Testis (tissue), 3 donors: ENCODE measurements around the gene SDSL. TPM values are rescaled to one million over a fixed set of nuclear protein-coding genes. Genes with fewer than 3 reads are reported as not detected.
A peak's percentile ranks its signal among the peaks of the same experiment; 100 is the strongest.

Source experiments
- DNase-seq: peaks from one replicate; pipeline ENCODE4 v3.0.0-alpha.2; 2019
- H3K27ac ChIP-seq, 2 donors: fragments of 200-600 bp; sonication (generic); one replicate each; pipeline ENCODE4 v1.5.1; 2019
- H3K27me3 ChIP-seq: fragments of 200-600 bp; sonication (generic); one replicate; pipeline ENCODE4 v1.5.1; 2019
- H3K36me3 ChIP-seq: fragments of 200-600 bp; sonication (generic); one replicate; pipeline ENCODE4 v1.5.1; 2017; ENCODE audit warnings: low read depth; ENCODE audit errors: missing control alignments
- H3K4me1 ChIP-seq: fragments of 200-600 bp; sonication (generic); one replicate; pipeline ENCODE4 v1.5.1; 2019
- H3K4me3 ChIP-seq, 2 donors: fragments of 200-600 bp; sonication (generic); one replicate each; pipeline ENCODE4 v1.5.1; 2017 to 2019
- H3K9me3 ChIP-seq: fragments of 200-600 bp; sonication (generic); one replicate; pipeline ENCODE4 v1.5.1; 2017
- POLR2A ChIP-seq: fragments of 450-650 bp; IDR thresholded peaks from one replicate; pipeline ENCODE4 v1.6.1; 2017; ENCODE audit warnings: antibody characterized with exemption, mild to moderate bottlenecking, moderate library complexity
- WGBS, 2 donors: methylation state at CpG; one replicate each; pipeline ENCODE4 v1.1.5; 2018; 5-methylcytosine and 5-hydroxymethylcytosine counted together
- intact Hi-C: fragments of 100-400 bp; cut with DNase I; formaldehyde crosslinking; loops from one replicate; pipeline ENCODE4 v1.15.1; 2023; ENCODE audit warnings: low total_unique reads
- polyA plus RNA-seq: library from polyadenylated mRNA; stranded (reverse); fragments of 350-450 nt; fragmentation: Illumina TruSeq; extraction: RNeasy Lipid Tissue Mini Kit (QIAGEN cat#74804); gene quantifications from one replicate; pipeline ENCODE4 v1.2.3, GENCODE V29; 2014; ENCODE audit warnings: low read depth, low replicate concordance; ENCODE audit not compliant: insufficient read depth
- total RNA-seq, 2 donors: library from RNA; depleted of rRNA; stranded (reverse); fragments of >200 nt; gene quantifications; one replicate each; pipeline ENCODE4 v1.2.3, GENCODE V29; 2016
- TF ChIP-seq, protein P1 (sequence below), 3 experiments: fragments of 450-650 bp in 2 of 3; fragments of 200-600 bp in 1 of 3; sonication (generic) in 1 of 3; IDR thresholded peaks; one replicate each; pipeline ENCODE4 v1.5.1; 2016 to 2019; ENCODE audit warnings: antibody characterized with exemption in 3 of 3, mild to moderate bottlenecking in 2 of 3, moderate library complexity in 1 of 3

SDSL gene
- total and polyA plus RNA-seq, 3 donors from 2014 or later: 15.9 to 25.2 (median 16.3) TPM

DNA sequence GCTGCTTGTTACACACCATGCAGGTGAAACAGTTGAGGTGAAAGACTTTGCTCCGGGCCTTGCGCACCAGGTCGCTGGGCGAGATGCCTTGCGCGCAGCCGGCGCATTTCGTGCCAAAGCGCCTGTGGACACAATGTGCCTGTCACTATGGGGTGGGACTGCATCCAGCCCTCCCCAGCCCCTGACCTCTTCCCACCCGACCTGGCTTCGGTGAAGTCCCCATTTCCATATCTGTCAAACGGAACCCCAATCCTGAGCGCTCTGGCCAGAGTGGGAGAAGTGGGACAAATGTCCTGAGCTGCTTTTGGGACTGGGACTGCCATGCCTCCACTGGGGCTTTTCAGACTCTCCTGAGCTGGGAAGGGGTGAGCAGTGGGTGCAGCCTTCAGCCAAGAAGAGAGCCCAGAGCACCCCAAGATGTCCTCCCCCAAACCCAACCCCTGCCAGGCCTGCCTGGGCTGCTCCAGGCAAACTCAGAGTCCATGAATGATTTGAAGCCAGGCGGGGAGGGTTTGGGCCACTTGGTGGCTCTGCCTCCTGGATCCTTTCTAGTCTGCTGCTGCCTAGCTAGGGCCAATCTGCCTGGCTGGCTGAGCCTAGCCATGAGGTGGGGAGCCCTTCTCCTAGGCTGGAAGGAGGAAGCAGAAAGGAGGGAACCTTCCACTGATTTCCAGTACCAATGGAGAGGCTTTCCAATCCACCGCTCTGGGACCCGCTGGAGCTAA, 47.2 kb downstream of the SDSL start:
- no peak overlapping the region for H3K27ac ChIP-seq

DNA sequence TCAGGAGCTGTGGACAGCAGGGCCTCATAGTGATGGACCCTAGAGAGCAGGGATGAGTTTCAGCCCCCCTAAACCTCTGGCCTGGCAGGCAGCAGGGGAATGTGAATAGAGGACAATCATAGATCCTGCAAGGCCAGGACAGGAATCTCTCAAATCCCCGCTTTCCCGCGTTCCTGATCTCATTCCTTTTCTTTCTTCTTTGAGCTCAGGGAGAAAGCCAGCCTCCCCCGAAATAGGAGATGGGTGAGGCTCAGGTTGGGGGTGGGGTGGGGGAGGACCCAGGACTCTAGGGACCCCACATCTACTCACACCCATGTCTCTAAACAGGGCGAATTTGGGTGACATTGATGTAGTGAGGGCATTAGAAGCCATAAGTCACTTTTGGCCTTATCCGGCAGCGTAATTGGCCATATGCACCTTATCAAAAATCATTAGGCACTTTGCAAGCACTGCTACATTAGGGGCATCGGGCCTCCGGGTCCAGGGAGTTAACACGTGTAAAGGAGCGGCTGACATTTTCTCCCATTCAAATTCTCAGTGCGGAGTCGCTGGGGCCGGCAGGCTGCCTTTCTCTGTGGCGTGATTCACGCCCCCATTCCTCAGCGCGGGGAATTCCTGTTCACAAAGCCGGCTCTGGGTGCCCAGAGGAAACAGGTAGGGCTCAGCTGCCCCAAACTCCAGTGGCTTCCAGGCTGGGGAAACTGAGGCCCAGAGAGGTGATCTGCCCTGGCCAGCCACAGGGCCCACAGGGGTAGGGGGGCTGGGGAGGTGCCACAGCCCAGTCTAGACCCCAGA, 48.0 kb downstream of the SDSL start:
- Histone ChIP-seq H3K9me3 (no peaks in the 10 kb centered on the region), H3K4me1 (peaks cover 17% of the 10 kb centered on the region), H3K27me3 (peaks cover 3% of the 10 kb centered on the region), H3K27ac (no peak overlapping the region), H3K36me3 (no peaks in the 10 kb centered on the region), H3K4me3 (no peak overlapping the region)
- TF ChIP-seq, protein P1, sequence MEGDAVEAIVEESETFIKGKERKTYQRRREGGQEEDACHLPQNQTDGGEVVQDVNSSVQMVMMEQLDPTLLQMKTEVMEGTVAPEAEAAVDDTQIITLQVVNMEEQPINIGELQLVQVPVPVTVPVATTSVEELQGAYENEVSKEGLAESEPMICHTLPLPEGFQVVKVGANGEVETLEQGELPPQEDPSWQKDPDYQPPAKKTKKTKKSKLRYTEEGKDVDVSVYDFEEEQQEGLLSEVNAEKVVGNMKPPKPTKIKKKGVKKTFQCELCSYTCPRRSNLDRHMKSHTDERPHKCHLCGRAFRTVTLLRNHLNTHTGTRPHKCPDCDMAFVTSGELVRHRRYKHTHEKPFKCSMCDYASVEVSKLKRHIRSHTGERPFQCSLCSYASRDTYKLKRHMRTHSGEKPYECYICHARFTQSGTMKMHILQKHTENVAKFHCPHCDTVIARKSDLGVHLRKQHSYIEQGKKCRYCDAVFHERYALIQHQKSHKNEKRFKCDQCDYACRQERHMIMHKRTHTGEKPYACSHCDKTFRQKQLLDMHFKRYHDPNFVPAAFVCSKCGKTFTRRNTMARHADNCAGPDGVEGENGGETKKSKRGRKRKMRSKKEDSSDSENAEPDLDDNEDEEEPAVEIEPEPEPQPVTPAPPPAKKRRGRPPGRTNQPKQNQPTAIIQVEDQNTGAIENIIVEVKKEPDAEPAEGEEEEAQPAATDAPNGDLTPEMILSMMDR (IDR thresholded peaks at IDR 0.05): no peak
- TF ChIP-seq POLR2A: no peak
- 1 to 5% methylated on average over 13 to 19 of the region's 19 CpGs for WGBS, 2 donors
- DNase-seq: no peak
- intact Hi-C loops: loop anchor here (10.0 kb wide), 1 partner anchor 445 kb away; no protein-coding TSS in a partner anchor

More for the DNA sequence above, 47.2 kb downstream of the SDSL start:
- no peaks in the 10 kb centered on the region for H3K36me3 ChIP-seq
- peaks cover 23% of the 10 kb centered on the region for H3K4me1 ChIP-seq
- no peaks in the 10 kb centered on the region for H3K9me3 ChIP-seq
- intact Hi-C loops: loop anchor here (10.0 kb wide), 1 partner anchor 445 kb away; no protein-coding TSS in a partner anchor
- 3 to 10% methylated on average over 6 to 17 of the region's 17 CpGs for WGBS, 2 donors
- no peak for DNase-seq
- no peak overlapping the region for H3K4me3 ChIP-seq
- no peak for TF ChIP-seq POLR2A
- TF ChIP-seq, protein P1 (IDR thresholded peaks at IDR 0.05): no peak
- peaks cover 3% of the 10 kb centered on the region for H3K27me3 ChIP-seq

DNA sequence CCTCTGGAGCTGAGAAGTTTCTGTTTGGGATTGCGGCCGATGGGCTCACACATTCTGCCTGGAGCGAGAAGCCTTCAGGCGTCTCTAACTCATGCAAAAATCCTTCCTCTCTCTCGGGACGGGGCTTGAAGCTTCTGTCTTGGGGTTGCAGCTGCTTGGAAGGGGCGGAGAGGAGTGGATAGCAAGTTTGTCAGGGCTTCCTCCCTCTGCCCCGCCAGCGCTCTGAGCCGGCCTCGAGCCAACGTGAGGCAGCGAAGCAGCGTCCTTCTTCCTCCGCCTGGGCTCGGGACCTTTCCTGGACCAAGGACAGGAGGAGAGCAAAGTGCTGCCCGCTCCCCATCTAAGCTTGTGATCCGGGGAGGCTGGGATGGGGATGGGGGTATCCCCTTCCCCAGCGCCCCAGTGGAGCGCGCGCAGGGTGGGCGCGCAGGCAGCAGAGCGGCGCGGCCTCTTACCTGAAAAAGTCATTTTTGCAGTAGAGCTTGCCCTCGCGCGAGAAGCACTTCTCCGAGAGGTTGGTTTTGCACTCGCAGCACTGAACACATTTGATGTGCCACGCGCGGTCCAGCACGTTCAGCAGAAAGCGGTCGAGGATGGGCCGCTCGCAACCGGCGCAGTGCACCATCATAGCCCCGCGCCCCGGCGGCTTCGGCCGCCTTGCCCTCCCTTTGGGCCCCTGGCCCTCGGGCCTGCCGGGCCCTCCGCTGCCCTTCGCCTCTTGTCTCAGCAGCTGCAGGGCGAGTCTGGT, 48.9 kb downstream of the SDSL start:
- peaks cover 3% of the 10 kb centered on the region for H3K27me3 ChIP-seq
- H3K27ac ChIP-seq: no peak overlapping the region

DNA sequence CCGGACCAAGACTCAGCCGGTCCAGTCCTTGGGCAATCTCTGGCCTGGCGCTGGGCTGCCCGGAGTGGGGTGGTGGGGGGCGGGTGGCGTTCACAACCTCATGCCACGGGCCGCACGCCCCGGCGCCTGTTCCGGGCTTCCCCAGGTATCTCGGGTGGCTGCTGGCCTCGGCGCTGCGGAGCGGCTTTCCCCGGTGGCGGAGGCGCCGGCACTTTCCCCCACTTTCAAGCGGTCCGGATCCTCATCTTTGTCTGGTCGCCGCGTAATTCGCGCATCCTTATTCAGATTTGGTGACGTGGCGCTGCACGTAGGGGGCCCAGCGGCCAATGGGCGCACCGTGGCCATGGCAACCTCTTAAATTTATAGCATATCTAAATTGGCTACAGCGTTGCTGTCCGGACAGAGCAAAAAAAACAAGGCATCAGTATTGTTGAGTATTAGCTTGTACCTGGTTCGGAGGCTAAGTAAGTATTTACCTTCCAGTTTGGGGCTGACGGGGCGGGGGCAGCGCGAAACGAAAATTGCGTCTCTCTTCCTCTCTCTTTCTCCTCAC, 49.5 kb downstream of the SDSL start, which contains the start of gene LHX5:
Gene LHX5, minus strand, starts transcription at position 253 of the 553 bp plus-strand sequence. CDS start 373 bp downstream, outside the sequence.
- peak; percentile 38 for DNase-seq
- Histone ChIP-seq H3K4me1 (peaks cover 11% of the 10 kb centered on the region), H3K9me3 (no peaks in the 10 kb centered on the region), H3K27ac (no peak within 1 kb of the TSS), H3K36me3 (no peaks in the 10 kb centered on the region), H3K27me3 (peaks cover 3% of the 10 kb centered on the region), H3K4me3 (peak within 1 kb of the TSS; percentile 4 to 13)
- 1 to 3% methylated on average over 22 to 24 of the region's 43 CpGs for WGBS, 2 donors
- TF ChIP-seq, protein P1 (IDR thresholded peaks at IDR 0.05): no peak
- TF ChIP-seq POLR2A: no peak
- intact Hi-C loops: no loop called here

More for the DNA sequence above, 48.9 kb downstream of the SDSL start:
- DNase-seq: no peak
- H3K9me3 ChIP-seq: no peaks in the 10 kb centered on the region
- H3K4me1 ChIP-seq: peaks cover 11% of the 10 kb centered on the region
- no peaks in the 10 kb centered on the region for H3K36me3 ChIP-seq
- TF ChIP-seq, protein P1 (IDR thresholded peaks at IDR 0.05): no peak
- no peak for TF ChIP-seq POLR2A
- WGBS, 2 donors: 1 to 3% methylated on average over 21 to 51 of the region's 53 CpGs
- intact Hi-C loops: no loop called here
- H3K4me3 ChIP-seq: peak overlapping the region; percentile 4 to 13
